Right cardiac atrium (tissue), 5 donors: ENCODE results near the gene YWHAG. TPM values are rescaled to one million over a fixed set of nuclear protein-coding genes. Genes with fewer than 3 reads are reported as not detected.

Experiments
- ATAC-seq, 2 donors: fragments of 200-7000 bp; cut with Tn5 transposase; one replicate each; pipeline versions ENCODE4 v1.8.0 to v1.9.1; 2020; ENCODE audit warnings: moderate library complexity in 2 of 2, mild to moderate bottlenecking in 1 of 2
- DNase-seq, 3 donors: peaks; one replicate each; pipeline ENCODE4 v3.0.0-alpha.2; 2020
- H3K27ac ChIP-seq: one replicate; pipeline ENCODE4 v1.5.1; 2013; ENCODE audit warnings: mild to moderate bottlenecking, low read length, control low read depth, moderate library complexity
- H3K27me3 ChIP-seq: one replicate; pipeline ENCODE4 v1.6.1; 2013; ENCODE audit not compliant: control insufficient read depth, insufficient read depth
- H3K4me1 ChIP-seq: one replicate; pipeline ENCODE4 v1.6.1; 2013; ENCODE audit warnings: low read length; ENCODE audit not compliant: control insufficient read depth, insufficient read depth
- H3K4me3 ChIP-seq: one replicate; pipeline ENCODE4 v1.5.1; 2013; ENCODE audit warnings: low read length, control low read depth
- H3K9me3 ChIP-seq: one replicate; pipeline ENCODE4 v1.6.1; 2013; ENCODE audit warnings: low read length; ENCODE audit not compliant: control insufficient read depth
- WGBS: extraction: QIAGEN DNeasy Blood & Tissue Kit; methylation state at CpG from one replicate; pipeline ENCODE4 v1.1.7; 2013; 5-methylcytosine and 5-hydroxymethylcytosine counted together
- intact Hi-C, 4 donors: fragments of 100-400 bp; cut with DNase I; formaldehyde crosslinking; loops; one replicate each; pipeline versions ENCODE4 v1.11.0 to v1.14.0; 2022 to 2023
- polyA plus RNA-seq: library from polyadenylated mRNA; stranded (reverse); fragments of 200-250 nt; gene quantifications from one replicate; pipeline ENCODE4 v1.2.3, GENCODE V29; 2013
- total RNA-seq, 4 donors: library from RNA; stranded (reverse); fragmentation: NEBNext Ultra II Directional; extraction: Animal tissue kit (Norgen Biotek cat#: 25700); gene quantifications; one replicate each; pipeline ENCODE4 v1.2.1, GENCODE V29; 2021
- donor health status: healthy with polysubstance abuse.
- donor health status: DM: no; HTN: yes; CAD: no.
- donor health status: DM: no; HTN: no; CAD: no.
- donor health status: DM: no; HTN: yes; CAD: no; lungs with severe emphysema.
- donor health status: DM: yes; HTN: yes; CAD: no.

Gene YWHAG
- total and polyA plus RNA-seq, 5 donors = 139 to 282 (median 237) TPM

- Histone ChIP-seq H3K4me1 (no peaks in the 10 kb centered on the region), H3K9me3 (no peaks in the 10 kb centered on the region), H3K27ac (no peak overlapping the region), H3K4me3 (no peak overlapping the region), H3K27me3 (no peaks in the 10 kb centered on the region)
- no peak for DNase-seq
- no peak for ATAC-seq
- 72% methylated on average over 17 of the region's 17 CpGs for WGBS
- intact Hi-C loops = loop anchor here in 1 of 4 donors (10.0 kb wide), 1 partner anchor 99 kb away; no protein-coding TSS in a partner anchor
Observed at GRCh38 chr7:76283254-76284159, 75.3 kb downstream of the YWHAG start.

GRCh38 chr7:76282344-76283253, 76.2 kb downstream of the YWHAG start:
- Histone ChIP-seq H3K27me3 (no peaks in the 10 kb centered on the region), H3K4me3 (peak overlapping the region; percentile 61), H3K27ac (no peak overlapping the region), H3K4me1 (no peaks in the 10 kb centered on the region), H3K9me3 (no peaks in the 10 kb centered on the region)
- ATAC-seq = peak; percentile 70 to 72
- 2% methylated on average over 98 of the region's 98 CpGs for WGBS
- intact Hi-C loops = loop anchor here in 1 of 4 donors (10.0 kb wide), 1 partner anchor 98 kb away; no protein-coding TSS in a partner anchor
- DNase-seq = peak; percentile 64 to 82 (median 82)

- H3K4me1 ChIP-seq = no peaks in the 10 kb centered on the region
- DNase-seq (peak in 1 of 3 donors; percentile 56), ATAC-seq (no peak)
- intact Hi-C loops = loop anchor here in 1 of 4 donors (10.0 kb wide), 1 partner anchor 97 kb away; no protein-coding TSS in a partner anchor
- no peaks in the 10 kb centered on the region for H3K27me3 ChIP-seq
- no peak overlapping the region for H3K27ac ChIP-seq
- H3K4me3 ChIP-seq = peak overlapping the region; percentile 61
- no peaks in the 10 kb centered on the region for H3K9me3 ChIP-seq
- WGBS = 1% methylated on average over 36 of the region's 36 CpGs
Observed at GRCh38 chr7:76281706-76282343, 77.0 kb downstream of the YWHAG start.

- Histone ChIP-seq H3K27me3 (no peaks in the 10 kb centered on the region), H3K9me3 (no peaks in the 10 kb centered on the region), H3K27ac (no peak overlapping the region), H3K4me1 (no peaks in the 10 kb centered on the region), H3K4me3 (peak overlapping the region; percentile 61)
- DNase-seq (peak in 1 of 3 donors; percentile 62), ATAC-seq (peak; percentile 16 to 26)
- intact Hi-C loops = loop anchor here in 1 of 4 donors (10.0 kb wide), 1 partner anchor 96 kb away; no protein-coding TSS in a partner anchor
- WGBS = 3% methylated on average over 63 of the region's 63 CpGs
Observed at GRCh38 chr7:76281006-76281705, 77.6 kb downstream of the YWHAG start.

- intact Hi-C loops = loop anchor here in 1 of 4 donors (10.0 kb wide), 1 partner anchor 96 kb away; no protein-coding TSS in a partner anchor
- peak in 2 of 3 donors; percentile 33 to 55 for DNase-seq
- ATAC-seq = no peak
- H3K27ac ChIP-seq = no peak overlapping the region
- H3K9me3 ChIP-seq = no peaks in the 10 kb centered on the region
- WGBS = 18% methylated on average over 25 of the region's 25 CpGs
- H3K27me3 ChIP-seq = no peaks in the 10 kb centered on the region
- no peaks in the 10 kb centered on the region for H3K4me1 ChIP-seq
- H3K4me3 ChIP-seq = no peak overlapping the region
Observed at GRCh38 chr7:76280408-76280807, 78.4 kb downstream of the YWHAG start.

- Histone ChIP-seq H3K4me1 (no peaks in the 10 kb centered on the region), H3K4me3 (no peak overlapping the region), H3K9me3 (no peaks in the 10 kb centered on the region), H3K27ac (no peak overlapping the region), H3K27me3 (no peaks in the 10 kb centered on the region)
- DNase-seq (no peak), ATAC-seq (no peak)
- intact Hi-C loops = no loop called here
- 97% methylated on average over 1 of the region's 1 CpG for WGBS
Observed at GRCh38 chr7:76278540-76278939, 80.3 kb downstream of the YWHAG start.

Other genes with a start within 250 kb of the YWHAG start
- gene SRRM3, start 157.1 kb downstream of the YWHAG start, total RNA-seq = 10 to 100 TPM; 20.6 to 25.2 (median 23.4) TPM
- gene SRRM3, start 157.1 kb downstream of the YWHAG start, polyA plus RNA-seq = 52.8 TPM
- gene HSPB1, start 56.3 kb downstream of the YWHAG start, total RNA-seq = 1,000 to 10,000 TPM; 1,069 to 1,850 (median 1,464) TPM
- gene HSPB1, start 56.3 kb downstream of the YWHAG start, polyA plus RNA-seq = 2,464 TPM
- gene SSC4D, start 50.7 kb upstream of the YWHAG start, total RNA-seq = 1 to 10 TPM in 2 of 4 donors, under 1 TPM in 2; 0.78 to 1.3 (median 0.96) TPM
- gene SSC4D, start 50.7 kb upstream of the YWHAG start, polyA plus RNA-seq = 2.1 TPM
- gene ZP3, start 66.0 kb upstream of the YWHAG start, total RNA-seq = 1 to 10 TPM in 2 of 4 donors, under 1 TPM in 1, not detected in 1; 0.50 to 2.5 (median 2.4) TPM
- 0.77 TPM for gene ZP3, start 66.0 kb upstream of the YWHAG start, polyA plus RNA-seq
- gene DTX2, start 102.7 kb upstream of the YWHAG start, total RNA-seq = 10 to 100 TPM in 3 of 4 donors, 1 to 10 TPM in 1; 6.3 to 14.2 (median 11.1) TPM
- 9.6 TPM for gene DTX2, start 102.7 kb upstream of the YWHAG start, polyA plus RNA-seq
- 1 to 10 TPM in 3 of 4 donors, under 1 TPM in 1; 0.48 to 3.5 (median 1.2) TPM for gene UPK3B, start 151.6 kb upstream of the YWHAG start, total RNA-seq
- gene UPK3B, start 151.6 kb upstream of the YWHAG start, polyA plus RNA-seq = 0.23 TPM
- gene SPDYE16, start 184.3 kb upstream of the YWHAG start, total RNA-seq = under 1 TPM in 2 of 4 donors, not detected in 2; 0.17 to 0.26 TPM
- 0.09 TPM for gene SPDYE16, start 184.3 kb upstream of the YWHAG start, polyA plus RNA-seq